ENCODE results near the gene EGFL8.

The EGFL8 gene

GRCh38 chr6:32198345-32198696, 33.9 kb downstream of the EGFL8 start:
- no peak for DNase-seq

GRCh38 chr6:32198866-32199265, 34.5 kb downstream of the EGFL8 start:
- no peak for DNase-seq

GRCh38 chr6:32200711-32201475, 36.5 kb downstream of the EGFL8 start:
- DNase-seq, result no peak

GRCh38 chr6:32202186-32202585, 37.8 kb downstream of the EGFL8 start:
- DNase-seq, result no peak

- no peak for DNase-seq
Observed at GRCh38 chr6:32203426-32204267, 39.3 kb downstream of the EGFL8 start.

GRCh38 chr6:32204268-32204715, 39.9 kb downstream of the EGFL8 start:
- no peak for DNase-seq

DNA sequence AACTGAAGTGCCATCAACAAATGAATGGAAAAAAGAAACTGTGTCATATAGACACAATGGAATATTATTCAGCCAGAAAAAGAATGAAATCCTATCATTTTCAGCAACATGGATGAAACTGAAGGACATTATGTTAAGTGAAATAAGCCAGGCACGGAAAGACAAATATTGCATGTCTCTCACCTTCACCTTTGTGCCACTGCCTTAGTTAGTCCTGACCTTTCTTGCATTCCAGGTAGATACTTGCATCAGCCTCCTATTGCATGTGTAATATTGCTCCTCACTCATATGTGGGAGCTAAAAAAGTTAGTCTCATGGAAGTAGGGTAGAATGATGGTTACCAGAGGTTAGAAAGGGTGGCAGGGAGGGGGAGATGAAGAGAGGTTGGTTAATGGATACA, 44.6 kb downstream of the EGFL8 start:
- DNase-seq, result no peak

DNA sequence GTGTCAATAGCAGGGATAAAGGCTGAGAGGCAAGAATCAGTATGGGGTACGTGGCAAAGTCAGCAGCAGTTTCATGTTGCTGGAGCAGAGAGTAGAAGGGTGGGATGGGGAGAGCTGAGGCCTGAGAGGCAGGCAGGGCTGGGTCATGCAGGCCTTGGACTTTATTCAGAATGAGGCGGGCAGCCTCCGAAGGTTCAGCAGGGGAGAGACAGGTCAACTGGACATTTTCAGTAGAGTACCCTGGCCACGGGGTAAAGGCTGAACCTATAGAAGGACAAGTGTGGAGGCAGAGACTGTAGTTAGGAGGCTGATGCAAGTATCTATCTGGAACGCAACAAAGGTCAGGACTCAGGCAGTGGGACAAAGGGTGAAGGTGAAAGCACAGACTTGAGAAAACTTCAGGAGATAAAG, 45.8 kb downstream of the EGFL8 start:
- DNase-seq, result no peak

GRCh38 chr6:32211432-32211831, 47.0 kb downstream of the EGFL8 start:
- peak; percentile 6 for DNase-seq

DNA sequence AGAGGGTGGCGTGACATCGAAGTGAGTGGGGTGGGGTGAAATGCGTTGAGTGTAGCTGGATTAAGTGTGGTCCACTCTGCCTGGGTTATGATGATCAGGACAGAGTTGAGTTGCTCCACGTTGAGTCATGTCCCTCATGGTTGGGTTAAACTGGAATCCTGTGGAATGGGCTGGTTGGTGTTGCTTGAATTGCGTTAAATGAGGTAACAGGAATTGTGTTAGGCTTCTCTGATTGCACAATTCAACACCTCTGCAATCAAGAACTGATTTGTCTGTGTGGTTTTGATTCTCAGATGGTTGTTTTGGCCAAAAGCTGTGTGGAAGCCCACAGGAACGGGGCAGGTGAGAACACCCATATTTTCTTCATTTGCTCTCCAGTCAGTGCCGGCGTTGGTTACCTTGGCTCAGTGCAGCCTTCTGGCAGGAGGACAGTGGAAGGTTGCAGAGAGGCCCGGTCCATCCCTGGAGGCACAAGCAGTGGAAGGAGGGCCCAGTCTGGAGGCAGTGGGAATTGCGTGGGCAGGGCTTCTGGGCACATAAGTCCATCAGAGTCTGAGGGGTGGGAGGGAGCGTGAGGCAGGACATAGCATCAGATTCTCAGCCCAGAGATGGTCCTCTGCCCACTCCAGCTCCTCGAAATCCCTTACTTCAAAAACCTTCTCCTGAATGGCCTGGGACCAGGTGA, 47.8 kb downstream of the EGFL8 start:
- peak; percentile 2 for DNase-seq

- DNase-seq, result peak; percentile 28
Observed at GRCh38 chr6:32213649-32214048, 49.3 kb downstream of the EGFL8 start.

DNA sequence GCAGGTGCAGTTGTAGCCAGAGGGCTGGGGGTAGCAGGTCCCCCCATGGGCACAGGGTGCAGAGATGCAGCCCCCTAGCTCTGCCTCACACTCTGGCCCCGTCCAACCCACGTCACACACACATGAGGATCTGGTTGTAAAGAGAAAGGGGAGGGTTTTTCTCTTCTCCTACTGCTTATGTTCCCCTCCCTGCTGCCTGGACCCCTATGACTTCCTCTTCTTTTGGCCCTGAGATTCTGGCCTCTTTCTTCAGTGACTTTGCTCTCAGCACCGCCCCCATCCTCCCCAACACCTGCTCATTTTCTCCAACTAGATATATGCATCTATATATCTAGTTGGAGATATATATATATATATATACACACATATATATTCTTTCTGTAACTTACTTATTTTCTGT, 49.7 kb downstream of the EGFL8 start:
- DNase-seq, result peak; percentile 1

DNA sequence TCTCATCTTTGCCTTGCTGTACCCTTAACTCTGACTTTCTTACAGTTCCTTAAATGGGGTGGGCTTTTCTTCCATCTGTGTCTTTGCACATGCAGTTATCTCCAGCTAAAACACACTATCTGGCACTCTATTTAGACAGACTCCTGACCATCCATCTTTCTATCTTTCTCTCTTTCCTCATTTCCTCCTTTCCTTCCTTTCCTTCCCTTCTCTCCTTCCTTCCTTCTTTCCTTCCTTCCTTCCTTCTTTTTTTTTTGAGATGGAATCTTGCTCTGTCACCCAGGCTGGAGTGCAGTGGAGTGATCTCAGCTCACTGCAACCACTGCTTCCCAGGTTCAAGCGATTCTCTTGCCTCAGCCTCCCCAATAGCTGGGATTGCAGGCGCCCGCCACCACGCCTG, 51.2 kb downstream of the EGFL8 start:
- DNase-seq, result no peak

- DNase-seq, result no peak
Observed at GRCh38 chr6:32216285-32216684, 51.9 kb downstream of the EGFL8 start.

- DNase-seq, result no peak
Observed at GRCh38 chr6:32216998-32217397, 52.6 kb downstream of the EGFL8 start.
